K562 (cell line): ENCODE measurements around the gene EPYC. TPM values are rescaled to one million over a fixed set of nuclear protein-coding genes. Genes with fewer than 3 reads are reported as not detected.

Experiments
- polyA plus RNA-seq, 8 experiments: library from polyadenylated mRNA; depleted of rRNA in 4 of 8; stranded (reverse) in 5 of 8; unstranded in 3 of 8; fragments of >200 nt; fragmentation: Nextera tagmentation in 2 of 8; fragmentation: Illumina TruSeq in 1 of 8; extraction: Ambion mirVana in 2 of 8; extraction: Trizol in 1 of 8; gene quantifications; 2 replicates each; pipeline versions ENCODE4 v1.2.1 to v1.2.3, GENCODE V29; 2011 to 2014; ENCODE audit warnings: inconsistent platforms in 1 of 8, missing spikeins in 1 of 8
- total RNA-seq, 7 experiments: library from RNA; depleted of rRNA in 6 of 7; stranded (reverse); fragments of >200 nt in 6 of 7; fragmentation: Illumina TruSeq in 2 of 7; extraction: Trizol in 2 of 7; gene quantifications; 2 replicates each; pipeline versions ENCODE4 v1.2.1 to v1.2.3, GENCODE V29; 2011 to 2021; ENCODE audit warnings: low replicate concordance in 1 of 7

Gene EPYC
- total and polyA plus RNA-seq, 9 of the 15 experiments (the other 6 are each of a cell fraction or from before 2014, with no cell fraction given): not detected

Other genes starting within 250 kb of the EPYC start
- not detected in 2 replicates for gene CCER1, start 49.8 kb downstream of the EPYC start, total RNA-seq (2014; rRNA removed)
- gene CCER1, start 49.8 kb downstream of the EPYC start, total RNA-seq (2014; rRNA removed; fragmentation: Illumina TruSeq; extraction: Trizol): not detected in 2 replicates
- not detected in 2 replicates for gene CCER1, start 49.8 kb downstream of the EPYC start, total RNA-seq (2015; rRNA removed; fragmentation: Illumina TruSeq; extraction: Trizol)
- gene CCER1, start 49.8 kb downstream of the EPYC start, total RNA-seq (2021): not detected in 2 replicates
- gene CCER1, start 49.8 kb downstream of the EPYC start, polyA plus RNA-seq (2011; rRNA removed): not detected in 2 replicates
- not detected in 2 replicates for gene CCER1, start 49.8 kb downstream of the EPYC start, polyA plus RNA-seq (2014; fragmentation: Illumina TruSeq; extraction: Trizol)
- not detected for gene CCER1, start 49.8 kb downstream of the EPYC start, polyA plus RNA-seq (2014; fragmentation: Nextera tagmentation; extraction: Ambion mirVana)
- gene CCER1, start 49.8 kb downstream of the EPYC start, polyA plus RNA-seq (2014; rRNA removed): not detected in 2 replicates
- not detected in 2 replicates for gene KERA, start 53.1 kb upstream of the EPYC start, total RNA-seq (2014; rRNA removed)
- not detected in 2 replicates for gene KERA, start 53.1 kb upstream of the EPYC start, total RNA-seq (2014; rRNA removed; fragmentation: Illumina TruSeq; extraction: Trizol)
- gene KERA, start 53.1 kb upstream of the EPYC start, total RNA-seq (2015; rRNA removed; fragmentation: Illumina TruSeq; extraction: Trizol): not detected in 2 replicates
- gene KERA, start 53.1 kb upstream of the EPYC start, total RNA-seq (2021): not detected in 2 replicates
- not detected in 2 replicates for gene KERA, start 53.1 kb upstream of the EPYC start, polyA plus RNA-seq (2011; rRNA removed)
- not detected in 2 replicates for gene KERA, start 53.1 kb upstream of the EPYC start, polyA plus RNA-seq (2014; fragmentation: Illumina TruSeq; extraction: Trizol)
- not detected for gene KERA, start 53.1 kb upstream of the EPYC start, polyA plus RNA-seq (2014; fragmentation: Nextera tagmentation; extraction: Ambion mirVana)
- not detected in 2 replicates for gene KERA, start 53.1 kb upstream of the EPYC start, polyA plus RNA-seq (2014; rRNA removed)
- not detected in 2 replicates for gene LUM, start 106.5 kb upstream of the EPYC start, total RNA-seq (2014; rRNA removed)
- gene LUM, start 106.5 kb upstream of the EPYC start, total RNA-seq (2014; rRNA removed; fragmentation: Illumina TruSeq; extraction: Trizol): not detected in 2 replicates
- gene LUM, start 106.5 kb upstream of the EPYC start, total RNA-seq (2015; rRNA removed; fragmentation: Illumina TruSeq; extraction: Trizol): not detected in 2 replicates
- 0.11 and 0.40 TPM in 2 replicates for gene LUM, start 106.5 kb upstream of the EPYC start, total RNA-seq (2021)
- not detected in 2 replicates for gene LUM, start 106.5 kb upstream of the EPYC start, polyA plus RNA-seq (2011; rRNA removed)
- not detected in 2 replicates for gene LUM, start 106.5 kb upstream of the EPYC start, polyA plus RNA-seq (2014; fragmentation: Illumina TruSeq; extraction: Trizol)
- not detected for gene LUM, start 106.5 kb upstream of the EPYC start, polyA plus RNA-seq (2014; fragmentation: Nextera tagmentation; extraction: Ambion mirVana)
- not detected in 2 replicates for gene LUM, start 106.5 kb upstream of the EPYC start, polyA plus RNA-seq (2014; rRNA removed)
- gene DCN, start 177.8 kb upstream of the EPYC start, total RNA-seq (2014; rRNA removed): 0.14 TPM in 1 of 2 replicates, not detected in the other
- 0.22 and 0.48 TPM in 2 replicates for gene DCN, start 177.8 kb upstream of the EPYC start, total RNA-seq (2014; rRNA removed; fragmentation: Illumina TruSeq; extraction: Trizol)
- 0.45 and 0.54 TPM in 2 replicates for gene DCN, start 177.8 kb upstream of the EPYC start, total RNA-seq (2015; rRNA removed; fragmentation: Illumina TruSeq; extraction: Trizol)
- gene DCN, start 177.8 kb upstream of the EPYC start, total RNA-seq (2021): 2.3 and 2.4 TPM in 2 replicates
- gene DCN, start 177.8 kb upstream of the EPYC start, polyA plus RNA-seq (2011; rRNA removed): 0.49 and 0.85 TPM in 2 replicates
- 0.39 and 3.6 TPM in 2 replicates for gene DCN, start 177.8 kb upstream of the EPYC start, polyA plus RNA-seq (2014; fragmentation: Illumina TruSeq; extraction: Trizol)
- under 1 TPM in 1 of 2 experiments, not detected in 1; 0.08 TPM for gene DCN, start 177.8 kb upstream of the EPYC start, polyA plus RNA-seq (2014; fragmentation: Nextera tagmentation; extraction: Ambion mirVana)
- 0.24 and 0.67 TPM in 2 replicates for gene DCN, start 177.8 kb upstream of the EPYC start, polyA plus RNA-seq (2014; rRNA removed)